Natural killer cell treated with Interleukin-12 subunit alpha and Interleukin-12 subunit beta and Interleukin-15 and Interleukin-18, amount 100 ng/mL, for 72 hours (primary cell): ENCODE data around the gene AKAP13. TPM values are rescaled to one million over a fixed set of nuclear protein-coding genes. Genes with fewer than 3 reads are reported as not detected.

Experiments
- ATAC-seq, 2 donors: fragments of 150-1000 bp; cut with Tn5 transposase in 1 of 2; sonication (Bioruptor Pico), chemical (Tn5 transposase) in 1 of 2; 2 replicates each; pipeline ENCODE4 v1.10.0; 2021
- DNase-seq: peaks from one replicate; pipeline ENCODE4 v3.0.0; 2022; ENCODE audit warnings: low spot score
- H3K27ac Mint-ChIP-seq, 2 donors: 1 replicate in 1 of 2; 2 replicates in 1 of 2; pipeline ENCODE4 v1.8.0; 2022; ENCODE audit warnings: mixed read lengths in 2 of 2, mild to moderate bottlenecking in 1 of 2, moderate library complexity in 1 of 2
- H3K27me3 Mint-ChIP-seq, 2 donors: 1 replicate in 1 of 2; 2 replicates in 1 of 2; pipeline ENCODE4 v1.8.0; 2022; ENCODE audit warnings: mixed read lengths in 2 of 2
- H3K36me3 Mint-ChIP-seq: one replicate; pipeline ENCODE4 v1.8.0; 2022; ENCODE audit warnings: mixed read lengths
- H3K4me1 Mint-ChIP-seq, 2 donors: 1 replicate in 1 of 2; 2 replicates in 1 of 2; pipeline ENCODE4 v1.8.0; 2022; ENCODE audit warnings: low read depth in 2 of 2, mixed read lengths in 2 of 2, mild to moderate bottlenecking in 1 of 2
- H3K4me3 Mint-ChIP-seq: one replicate; pipeline ENCODE4 v1.8.0; 2022; ENCODE audit warnings: mixed read lengths
- H3K9me3 Mint-ChIP-seq: 2 replicates; pipeline ENCODE4 v1.8.0; 2022; ENCODE audit warnings: mixed read lengths
- total RNA-seq, 2 donors: library from RNA; stranded (reverse); gene quantifications; one replicate each; pipeline ENCODE4 v1.2.3, GENCODE V29; 2022

Gene AKAP13
- total RNA-seq, 2 donors from 2014 or later: 142 to 176 TPM

DNA sequence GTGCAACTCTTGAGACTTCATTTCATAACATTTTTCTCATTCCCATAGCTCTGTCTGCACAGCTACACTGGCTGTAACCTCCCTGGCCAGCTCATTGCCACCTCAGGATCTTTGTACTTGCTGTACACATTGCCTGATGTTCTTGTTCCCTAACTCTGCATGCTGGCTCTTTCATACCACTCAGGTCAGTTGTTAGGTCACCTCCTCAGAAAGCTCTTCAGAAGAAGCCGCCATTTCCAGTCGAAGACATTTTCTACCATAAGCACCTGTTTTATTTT, 176.2 kb downstream of the AKAP13 start:
- H3K9me3 Mint-ChIP-seq: no peaks in the 10 kb centered on the region
- H3K27me3 Mint-ChIP-seq: no peaks in the 10 kb centered on the region
- peak overlapping the region; percentile 13 to 69 for H3K27ac Mint-ChIP-seq
- no peaks in the 10 kb centered on the region for H3K36me3 Mint-ChIP-seq
- DNase-seq (no peak), ATAC-seq (no peak)
- peaks cover 33 to 54% of the 10 kb centered on the region in 2 donors for H3K4me1 Mint-ChIP-seq
- peak overlapping the region; percentile 58 for H3K4me3 Mint-ChIP-seq

DNA sequence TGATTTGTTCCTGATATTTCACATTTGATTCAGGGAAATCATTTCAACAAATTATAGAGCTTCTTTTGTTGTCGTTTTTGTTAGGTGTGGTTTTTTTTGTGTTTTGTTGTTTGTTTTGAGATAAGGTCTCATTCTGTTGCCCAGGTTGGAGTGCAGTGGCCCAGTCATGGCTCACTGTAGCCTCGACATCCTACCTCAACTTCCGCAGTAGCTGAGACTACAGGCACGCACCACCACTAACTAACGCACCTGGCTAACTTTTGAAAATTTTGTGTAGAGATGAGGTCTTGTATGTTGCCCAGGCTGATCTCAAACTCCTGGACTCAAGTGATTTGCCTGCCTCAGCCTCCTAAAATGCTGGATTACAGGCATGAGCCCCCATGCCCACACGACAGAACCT, 177.0 kb downstream of the AKAP13 start:
- peaks cover 27 to 50% of the 10 kb centered on the region in 2 donors for H3K4me1 Mint-ChIP-seq
- no peaks in the 10 kb centered on the region for H3K27me3 Mint-ChIP-seq
- no peak for DNase-seq
- no peak overlapping the region for H3K27ac Mint-ChIP-seq
- H3K4me3 Mint-ChIP-seq: no peak overlapping the region
- no peaks in the 10 kb centered on the region for H3K9me3 Mint-ChIP-seq
- no peaks in the 10 kb centered on the region for H3K36me3 Mint-ChIP-seq
- ATAC-seq: no peak

DNA sequence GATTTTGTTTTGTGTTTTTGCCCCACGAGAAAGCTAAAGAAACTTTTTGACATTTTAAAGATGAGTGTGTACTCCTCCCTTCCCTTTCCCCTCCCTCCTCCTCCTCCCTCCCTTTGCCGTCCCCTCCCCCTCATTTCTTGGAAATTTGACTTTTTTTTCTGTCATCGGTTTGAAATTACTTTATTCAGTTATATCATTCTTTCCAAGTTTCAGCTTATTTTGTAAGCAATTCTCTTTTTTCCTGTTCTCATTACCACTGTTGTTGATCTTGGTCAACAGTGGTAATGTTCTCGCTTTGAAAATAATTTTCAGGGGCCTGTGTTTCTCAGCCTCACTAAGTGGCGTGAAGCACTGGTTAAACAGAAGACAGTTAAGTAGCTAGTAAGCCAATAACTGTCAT, 178.4 kb downstream of the AKAP13 start:
- DNase-seq: no peak
- Mint-ChIP-seq H3K36me3 (no peaks in the 10 kb centered on the region), H3K4me3 (peak overlapping the region; percentile 60), H3K27me3 (no peaks in the 10 kb centered on the region), H3K27ac (peak overlapping the region; percentile 63 to 77), H3K9me3 (no peaks in the 10 kb centered on the region), H3K4me1 (peaks cover 27 to 50% of the 10 kb centered on the region in 2 donors)
- ATAC-seq: peak in 1 of 2 donors; percentile 27

DNA sequence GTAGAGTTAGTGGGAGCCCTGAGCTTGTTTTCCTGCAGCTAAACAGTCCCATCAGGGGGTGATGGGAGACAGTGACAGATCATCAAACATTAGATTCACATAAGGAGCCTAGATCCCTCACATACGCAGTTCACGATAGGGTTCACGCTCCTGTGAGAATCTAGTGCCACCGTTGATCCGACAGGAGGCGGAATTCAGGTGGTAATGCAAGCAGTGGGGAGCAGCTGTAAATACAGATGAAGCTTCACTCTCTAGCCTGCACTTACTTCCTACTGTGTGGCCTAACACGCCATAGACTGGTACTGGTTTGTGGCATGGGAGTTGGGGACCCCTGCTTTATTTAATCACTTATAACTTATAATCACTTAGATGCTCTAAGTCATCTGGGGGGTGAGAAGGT, 179.1 kb downstream of the AKAP13 start:
- H3K4me3 Mint-ChIP-seq: no peak overlapping the region
- H3K27ac Mint-ChIP-seq: peak overlapping the region; percentile 63 to 77
- H3K36me3 Mint-ChIP-seq: no peaks in the 10 kb centered on the region
- DNase-seq (no peak), ATAC-seq (no peak)
- H3K9me3 Mint-ChIP-seq: no peaks in the 10 kb centered on the region
- H3K27me3 Mint-ChIP-seq: no peaks in the 10 kb centered on the region
- H3K4me1 Mint-ChIP-seq: peaks cover 25 to 43% of the 10 kb centered on the region in 2 donors

DNA sequence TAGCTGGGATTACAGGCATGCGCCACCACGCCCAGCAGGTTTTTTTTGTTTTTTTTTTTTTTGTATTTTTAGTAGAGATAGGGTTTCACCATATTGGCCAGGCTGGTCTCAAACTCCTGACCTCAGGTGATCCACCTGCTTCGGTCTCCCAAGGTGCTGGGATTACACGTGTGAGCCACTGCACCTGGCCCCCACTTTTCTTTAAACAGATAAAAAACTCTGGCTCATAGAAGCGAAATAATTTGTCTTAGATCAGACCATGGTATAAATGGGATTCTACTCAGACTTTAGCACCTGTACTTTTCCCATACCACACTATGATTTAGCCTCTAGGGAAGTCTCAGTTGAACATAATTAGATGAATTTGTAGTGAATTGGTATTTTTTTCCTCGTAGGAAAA, 182.4 kb downstream of the AKAP13 start:
- no peak overlapping the region for H3K4me3 Mint-ChIP-seq
- H3K4me1 Mint-ChIP-seq: peaks cover 8 to 12% of the 10 kb centered on the region in 2 donors
- DNase-seq (no peak), ATAC-seq (no peak)
- H3K9me3 Mint-ChIP-seq: no peaks in the 10 kb centered on the region
- H3K36me3 Mint-ChIP-seq: no peaks in the 10 kb centered on the region
- H3K27me3 Mint-ChIP-seq: no peaks in the 10 kb centered on the region
- no peak overlapping the region for H3K27ac Mint-ChIP-seq

DNA sequence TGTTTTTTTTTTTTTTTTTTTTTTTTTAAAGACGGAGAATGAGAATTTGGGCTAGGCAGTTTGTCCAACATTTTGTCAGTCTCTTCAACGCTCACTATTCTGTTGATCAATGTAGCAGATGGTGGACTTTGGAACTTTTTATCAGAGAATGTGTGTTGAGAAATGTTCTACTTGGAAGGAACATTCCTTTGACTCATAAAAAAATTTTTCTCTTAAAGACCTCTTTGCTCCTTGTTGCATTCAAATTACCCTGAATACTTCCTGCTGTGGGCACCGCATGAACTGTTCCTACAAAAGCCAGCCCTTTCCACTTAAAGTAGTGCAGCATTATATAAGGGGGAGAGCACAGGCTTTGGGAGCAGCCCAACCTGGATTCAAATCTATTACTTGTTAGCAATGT, 182.9 kb downstream of the AKAP13 start:
- Mint-ChIP-seq H3K4me1 (peaks cover 6 to 9% of the 10 kb centered on the region in 2 donors), H3K27ac (no peak overlapping the region), H3K4me3 (no peak overlapping the region), H3K27me3 (no peaks in the 10 kb centered on the region), H3K36me3 (no peaks in the 10 kb centered on the region), H3K9me3 (no peaks in the 10 kb centered on the region)
- ATAC-seq (no peak), DNase-seq (no peak)

DNA sequence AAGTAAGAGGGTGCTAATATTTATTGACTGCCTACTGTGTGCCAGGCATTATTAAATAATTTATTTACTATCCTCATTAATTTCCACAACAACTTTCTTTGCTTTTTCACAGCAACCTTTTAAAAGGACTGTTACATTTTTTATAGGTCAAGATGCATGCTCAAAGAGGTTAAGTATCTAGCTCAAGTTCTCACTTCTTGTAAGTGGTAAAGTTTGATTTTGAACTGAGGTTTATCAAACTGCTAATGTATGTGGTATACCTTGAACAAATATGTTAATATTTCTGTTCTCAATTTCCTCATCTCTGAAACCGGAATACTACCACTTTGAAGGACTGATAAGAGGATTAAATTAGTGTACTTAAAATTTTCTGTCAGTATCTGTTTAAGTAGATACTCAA, 183.3 kb downstream of the AKAP13 start:
- no peak for ATAC-seq
- no peaks in the 10 kb centered on the region for H3K9me3 Mint-ChIP-seq
- no peak for DNase-seq
- no peaks in the 10 kb centered on the region for H3K27me3 Mint-ChIP-seq
- H3K4me3 Mint-ChIP-seq: no peak overlapping the region
- H3K4me1 Mint-ChIP-seq: peaks cover 3 to 9% of the 10 kb centered on the region in 2 donors
- H3K36me3 Mint-ChIP-seq: no peaks in the 10 kb centered on the region
- no peak overlapping the region for H3K27ac Mint-ChIP-seq

DNA sequence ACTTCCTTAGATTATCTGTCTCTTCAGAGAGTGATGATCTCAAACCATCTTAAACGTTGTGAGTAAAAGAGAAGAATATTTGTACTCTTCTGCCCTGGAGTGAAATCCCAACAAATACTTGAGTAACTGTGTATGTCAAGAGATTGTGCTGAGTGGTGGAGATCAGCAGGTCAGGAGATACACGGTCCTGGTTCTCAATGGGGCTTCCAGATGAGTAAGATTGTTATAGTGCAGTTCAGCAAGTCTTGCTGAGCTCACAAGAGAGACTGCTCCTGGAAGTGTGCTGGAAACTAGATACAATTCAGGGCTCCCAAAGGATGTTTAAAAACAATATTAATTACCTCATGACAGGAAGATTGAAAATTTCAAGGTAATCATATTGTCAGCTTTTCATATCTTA, 184.3 kb downstream of the AKAP13 start:
- H3K9me3 Mint-ChIP-seq: no peaks in the 10 kb centered on the region
- H3K27ac Mint-ChIP-seq: no peak overlapping the region
- no peaks in the 10 kb centered on the region for H3K27me3 Mint-ChIP-seq
- peaks cover 5 to 9% of the 10 kb centered on the region in 2 donors for H3K4me1 Mint-ChIP-seq
- no peaks in the 10 kb centered on the region for H3K36me3 Mint-ChIP-seq
- DNase-seq (no peak), ATAC-seq (no peak)
- H3K4me3 Mint-ChIP-seq: no peak overlapping the region

DNA sequence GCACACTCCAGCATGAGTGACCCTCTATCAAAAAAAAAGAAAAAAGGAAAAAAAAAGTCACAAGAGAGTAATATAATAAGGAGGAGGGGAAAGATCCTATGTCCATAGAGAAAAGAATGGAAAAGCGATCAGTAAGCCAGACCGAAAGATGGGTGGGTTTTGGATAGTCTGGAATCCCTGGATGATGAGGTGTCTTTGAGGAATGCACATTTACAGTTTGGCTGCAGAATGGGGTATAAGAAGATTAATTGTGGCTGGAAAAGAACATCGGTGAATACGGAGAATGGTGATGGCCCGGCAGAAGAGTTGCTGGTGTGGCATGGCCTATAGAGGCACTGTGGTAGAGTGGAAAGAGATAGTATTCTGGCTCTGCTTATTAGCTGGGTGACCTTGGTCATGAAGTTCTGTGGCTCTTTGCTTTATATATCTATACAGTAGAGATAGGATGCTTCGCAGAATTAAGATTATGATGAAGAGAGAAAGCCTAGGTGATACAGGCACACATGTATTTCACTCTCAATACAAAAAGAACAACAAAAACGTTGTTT, 187.9 kb downstream of the AKAP13 start:
- no peak for DNase-seq
- no peaks in the 10 kb centered on the region for H3K36me3 Mint-ChIP-seq
- no peak for ATAC-seq
- no peaks in the 10 kb centered on the region for H3K27me3 Mint-ChIP-seq
- peak overlapping the region in 1 of 2 donors; percentile 4 for H3K27ac Mint-ChIP-seq
- no peaks in the 10 kb centered on the region for H3K9me3 Mint-ChIP-seq
- H3K4me3 Mint-ChIP-seq: no peak overlapping the region
- H3K4me1 Mint-ChIP-seq: peaks cover 10 to 20% of the 10 kb centered on the region in 2 donors

DNA sequence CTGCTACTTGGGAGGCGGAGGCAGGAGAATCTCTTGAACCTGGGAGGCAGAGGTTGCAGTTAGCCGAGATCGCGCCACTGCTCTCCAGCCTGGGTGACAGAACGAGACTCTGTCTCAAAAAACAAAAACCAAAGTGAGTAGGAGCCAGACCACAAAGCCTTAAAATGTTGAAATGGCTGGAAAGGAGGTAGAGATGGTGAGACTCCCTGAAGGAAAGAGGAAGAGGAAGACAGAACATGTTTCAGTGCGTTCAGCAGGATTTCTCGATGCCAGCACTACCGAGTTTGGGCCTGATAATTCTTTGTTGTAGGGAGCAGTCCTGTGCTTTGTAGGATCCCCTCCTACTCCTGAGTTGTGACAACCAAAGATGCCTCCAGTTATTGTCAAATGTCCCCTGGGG, 189.9 kb downstream of the AKAP13 start:
- H3K27ac Mint-ChIP-seq: no peak overlapping the region
- DNase-seq (no peak), ATAC-seq (no peak)
- H3K9me3 Mint-ChIP-seq: no peaks in the 10 kb centered on the region
- H3K4me3 Mint-ChIP-seq: no peak overlapping the region
- no peaks in the 10 kb centered on the region for H3K27me3 Mint-ChIP-seq
- peaks cover 10 to 20% of the 10 kb centered on the region in 2 donors for H3K4me1 Mint-ChIP-seq
- no peaks in the 10 kb centered on the region for H3K36me3 Mint-ChIP-seq

DNA sequence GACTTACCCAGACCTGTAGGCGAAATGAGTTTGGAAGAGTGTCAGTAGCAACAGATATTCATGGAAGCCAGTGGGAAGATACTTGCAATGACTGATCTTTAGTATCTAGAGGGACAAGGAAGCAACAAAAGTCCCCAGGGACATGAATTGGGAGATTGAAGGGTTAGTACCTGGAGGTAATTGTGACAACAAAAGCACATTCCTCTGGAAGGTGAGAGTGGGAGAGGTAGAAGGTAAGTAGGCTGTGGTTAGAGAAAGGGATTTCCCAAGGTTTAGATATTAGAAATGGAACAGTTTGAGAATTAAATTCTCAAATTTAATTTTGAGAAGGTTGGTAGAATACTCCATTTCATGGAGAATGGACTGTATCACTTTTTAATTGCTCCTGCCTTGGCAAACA, 191.4 kb downstream of the AKAP13 start:
- H3K27me3 Mint-ChIP-seq: no peaks in the 10 kb centered on the region
- peaks cover 10 to 20% of the 10 kb centered on the region in 2 donors for H3K4me1 Mint-ChIP-seq
- ATAC-seq (no peak), DNase-seq (no peak)
- no peak overlapping the region for H3K4me3 Mint-ChIP-seq
- H3K36me3 Mint-ChIP-seq: no peaks in the 10 kb centered on the region
- H3K9me3 Mint-ChIP-seq: no peaks in the 10 kb centered on the region
- H3K27ac Mint-ChIP-seq: peak overlapping the region in 1 of 2 donors; percentile 1

DNA sequence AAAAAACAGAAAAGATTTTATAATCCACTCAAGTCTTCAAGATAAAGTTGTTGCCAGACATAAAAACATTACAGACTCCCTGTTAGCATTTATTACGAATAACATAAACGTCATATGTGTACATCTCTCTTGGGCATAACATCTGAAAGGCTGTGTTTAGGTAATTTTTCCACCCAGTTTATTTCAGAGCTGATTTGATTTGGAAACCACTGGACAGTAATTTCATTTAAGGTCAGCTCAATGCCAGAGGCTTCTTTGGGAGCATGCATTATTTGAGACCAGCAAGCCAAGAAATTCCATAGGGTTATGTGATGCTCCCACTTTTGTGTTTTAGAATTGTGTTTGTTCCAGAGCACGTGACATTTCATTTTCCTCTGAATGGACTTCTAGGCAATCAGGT, 196.0 kb downstream of the AKAP13 start:
- Mint-ChIP-seq H3K4me3 (no peak overlapping the region), H3K27me3 (no peaks in the 10 kb centered on the region), H3K4me1 (peaks cover 25 to 30% of the 10 kb centered on the region in 2 donors), H3K27ac (no peak overlapping the region), H3K9me3 (no peaks in the 10 kb centered on the region), H3K36me3 (no peaks in the 10 kb centered on the region)
- ATAC-seq: no peak
- no peak for DNase-seq

DNA sequence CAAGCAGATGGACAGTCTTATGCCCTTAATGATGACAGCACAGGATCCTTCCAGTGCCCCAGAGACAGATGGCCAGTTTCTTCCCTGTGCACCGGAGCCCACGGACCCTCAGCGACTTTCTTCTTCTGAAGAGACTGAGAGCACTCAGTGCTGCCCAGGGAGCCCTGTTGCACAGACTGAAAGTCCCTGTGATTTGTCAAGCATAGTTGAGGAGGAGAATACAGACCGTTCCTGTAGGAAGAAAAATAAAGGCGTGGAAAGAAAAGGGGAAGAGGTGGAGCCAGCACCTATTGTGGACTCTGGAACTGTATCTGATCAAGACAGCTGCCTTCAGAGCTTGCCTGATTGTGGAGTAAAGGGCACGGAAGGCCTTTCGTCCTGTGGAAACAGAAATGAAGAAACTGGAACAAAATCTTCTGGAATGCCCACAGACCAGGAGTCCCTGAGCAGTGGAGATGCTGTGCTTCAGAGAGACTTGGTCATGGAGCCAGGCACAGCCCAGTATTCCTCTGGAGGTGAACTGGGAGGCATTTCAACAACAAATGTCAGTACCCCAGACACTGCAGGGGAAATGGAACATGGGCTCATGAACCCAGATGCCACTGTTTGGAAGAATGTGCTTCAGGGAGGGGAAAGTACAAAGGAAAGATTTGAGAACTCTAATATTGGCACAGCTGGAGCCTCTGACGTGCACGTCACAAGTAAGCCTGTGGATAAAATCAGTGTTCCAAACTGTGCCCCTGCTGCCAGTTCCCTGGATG, 198.7 kb downstream of the AKAP13 start:
- DNase-seq (no peak), ATAC-seq (no peak)
- Mint-ChIP-seq H3K27me3 (no peaks in the 10 kb centered on the region), H3K36me3 (no peaks in the 10 kb centered on the region), H3K4me1 (peaks cover 52 to 54% of the 10 kb centered on the region in 2 donors), H3K9me3 (no peaks in the 10 kb centered on the region), H3K27ac (peak overlapping the region; percentile 32 to 94), H3K4me3 (no peak overlapping the region)

DNA sequence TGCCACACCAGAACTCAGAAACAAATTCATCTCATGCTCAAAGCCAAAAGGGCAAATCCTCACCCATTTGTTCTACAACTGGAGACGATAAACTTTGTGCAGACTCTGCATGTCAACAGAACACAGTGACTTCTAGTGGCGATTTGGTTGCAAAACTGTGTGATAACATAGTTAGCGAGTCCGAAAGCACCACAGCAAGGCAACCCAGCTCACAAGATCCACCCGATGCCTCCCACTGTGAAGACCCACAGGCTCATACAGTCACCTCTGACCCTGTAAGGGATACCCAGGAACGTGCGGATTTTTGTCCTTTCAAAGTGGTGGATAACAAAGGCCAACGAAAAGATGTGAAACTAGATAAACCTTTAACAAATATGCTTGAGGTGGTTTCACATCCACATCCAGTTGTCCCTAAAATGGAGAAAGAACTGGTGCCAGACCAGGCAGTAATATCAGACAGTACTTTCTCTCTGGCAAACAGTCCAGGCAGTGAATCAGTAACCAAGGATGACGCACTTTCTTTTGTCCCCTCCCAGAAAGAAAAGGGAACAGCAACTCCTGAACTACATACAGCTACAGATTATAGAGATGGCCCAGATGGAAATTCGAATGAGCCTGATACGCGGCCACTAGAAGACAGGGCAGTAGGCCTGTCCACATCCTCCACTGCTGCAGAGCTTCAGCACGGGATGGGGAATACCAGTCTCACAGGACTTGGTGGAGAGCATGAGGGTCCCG, 199.7 kb downstream of the AKAP13 start:
- no peak for ATAC-seq
- Mint-ChIP-seq H3K4me1 (peaks cover 59 to 63% of the 10 kb centered on the region in 2 donors), H3K27me3 (no peaks in the 10 kb centered on the region), H3K9me3 (no peaks in the 10 kb centered on the region), H3K4me3 (peak overlapping the region; percentile 89), H3K27ac (peak overlapping the region; percentile 94 to 95), H3K36me3 (no peaks in the 10 kb centered on the region)
- DNase-seq: no peak
